AG08395 (cell line): ENCODE results near the gene DNAJC18.

Source experiments
- DNase-seq: peaks from one replicate; pipeline ENCODE4 v3.0.0; 2012; ENCODE audit warnings: mixed read lengths, low spot score

The DNAJC18 gene

GRCh38 chr5:139403418-139403786, 35.9 kb downstream of the DNAJC18 start:
- DNase-seq: no peak

DNA sequence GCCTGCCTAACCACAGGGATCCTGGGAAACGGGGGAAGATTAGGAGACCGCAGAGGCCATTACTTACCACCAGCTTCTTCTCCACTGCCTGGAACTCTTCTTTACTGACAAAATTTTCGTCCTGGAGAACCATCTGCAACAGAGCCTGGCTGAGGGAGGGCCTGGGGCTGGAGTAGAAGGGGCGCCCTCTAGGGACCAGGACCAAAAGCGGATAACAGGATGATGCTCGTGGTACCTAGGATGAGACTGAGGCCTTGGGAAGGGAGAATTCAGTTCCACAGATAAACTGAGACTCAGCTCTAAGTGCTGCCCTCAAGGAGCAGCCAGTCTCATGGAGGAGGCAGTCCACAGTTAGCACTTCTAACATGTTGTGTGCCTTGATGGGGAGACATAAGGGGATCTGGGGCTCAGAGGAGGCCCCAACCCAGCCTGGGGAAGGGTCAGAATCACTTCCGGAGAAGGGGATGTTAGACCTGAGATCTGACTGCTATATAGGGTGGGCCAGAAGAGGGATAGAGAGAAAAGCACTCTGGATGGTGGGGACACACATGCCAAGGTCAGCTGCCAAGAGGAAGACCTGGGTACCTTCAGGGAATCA, 36.7 kb downstream of the DNAJC18 start:
- DNase-seq: no peak

DNA sequence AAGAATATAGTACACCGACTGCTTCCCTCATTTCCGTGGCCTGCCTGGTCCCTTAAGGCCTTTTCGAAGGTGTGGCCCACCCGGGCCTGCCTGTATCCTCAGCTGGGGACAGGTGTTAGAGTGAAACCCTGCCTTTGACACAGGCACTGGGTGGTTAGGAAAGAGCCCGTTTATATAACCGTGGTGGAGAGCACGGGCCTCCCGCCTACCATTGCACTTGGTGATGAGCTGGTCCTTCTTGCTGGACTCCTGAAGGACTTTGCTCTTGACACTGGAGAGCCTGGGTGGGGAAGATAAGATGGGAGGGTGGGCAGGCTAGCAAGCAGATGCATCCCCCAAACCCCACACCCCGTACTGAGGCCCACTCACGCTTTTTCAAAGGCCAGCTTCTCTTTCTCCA, 37.8 kb downstream of the DNAJC18 start:
- DNase-seq: no peak

DNA sequence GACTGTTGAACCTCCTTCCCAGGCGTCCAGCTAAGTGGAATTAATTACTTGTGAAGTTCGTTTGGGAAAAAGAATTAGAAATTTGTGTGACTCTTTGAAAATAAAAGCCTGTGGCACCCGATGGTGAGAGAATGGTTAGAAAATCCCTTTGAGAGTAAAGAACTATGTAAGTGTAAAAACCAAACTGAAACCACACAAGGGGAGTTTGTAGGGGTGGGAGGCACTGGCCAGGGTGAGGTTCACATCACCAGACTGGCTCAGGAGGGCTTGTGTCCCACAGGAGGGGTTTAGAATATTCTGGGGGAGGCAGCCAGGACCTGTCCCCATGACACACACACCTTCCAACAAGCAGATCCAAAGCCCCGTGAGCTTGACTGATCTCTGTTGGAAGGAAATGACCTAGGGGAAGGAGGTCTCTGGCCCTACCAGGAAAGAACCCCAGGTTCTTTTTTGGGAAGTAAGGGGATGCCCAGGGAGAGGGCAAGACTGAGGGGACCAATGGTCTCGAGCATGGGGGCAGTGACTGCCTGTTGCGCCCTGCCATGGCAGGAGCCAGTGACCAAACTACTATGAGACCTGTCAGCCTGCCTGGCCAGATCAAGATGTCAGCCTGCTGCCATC, 39.7 kb downstream of the DNAJC18 start:
- DNase-seq: no peak

DNA sequence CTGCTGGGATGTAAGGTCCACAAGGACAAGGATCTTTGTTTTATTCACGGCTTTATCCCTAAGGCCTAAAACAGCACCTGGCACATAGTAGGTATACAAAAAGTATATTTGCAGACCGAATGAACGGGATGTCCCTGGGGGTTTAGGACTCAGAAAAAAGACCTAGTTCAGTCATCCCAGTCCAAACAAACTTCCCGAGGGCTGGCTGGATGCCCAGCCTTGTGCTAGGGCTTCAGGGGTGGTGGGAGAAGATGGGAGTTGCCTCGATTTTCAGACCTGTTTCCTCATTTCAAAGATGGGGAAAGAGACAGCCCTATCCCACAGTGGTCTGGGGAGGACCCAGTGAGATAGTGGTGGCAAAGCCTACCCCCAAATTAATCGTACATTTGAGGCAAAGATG, 41.4 kb downstream of the DNAJC18 start:
- no peak for DNase-seq

DNA sequence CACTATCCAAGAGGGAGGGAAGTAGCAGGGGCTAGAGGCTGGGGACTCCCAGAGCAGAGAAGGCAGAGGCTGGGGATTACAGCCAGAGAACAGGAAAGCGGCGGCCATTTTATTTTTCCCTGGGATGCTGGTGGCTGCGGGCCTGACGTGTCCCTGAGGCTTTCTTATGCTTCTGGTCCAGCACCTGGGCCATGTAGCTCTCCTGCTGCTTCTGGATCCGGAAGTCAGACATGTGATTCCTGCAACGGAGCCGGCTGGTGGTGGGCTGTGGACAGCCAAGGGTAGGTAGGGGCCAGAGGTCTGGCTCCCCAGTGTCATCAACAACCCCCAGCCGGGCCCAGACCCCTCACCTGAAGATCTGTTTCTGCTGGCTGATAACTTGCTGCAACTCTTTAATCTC, 42.6 kb downstream of the DNAJC18 start:
- DNase-seq: no peak

GRCh38 chr5:139395844-139396640, 43.3 kb downstream of the DNAJC18 start:
- DNase-seq: no peak

DNA sequence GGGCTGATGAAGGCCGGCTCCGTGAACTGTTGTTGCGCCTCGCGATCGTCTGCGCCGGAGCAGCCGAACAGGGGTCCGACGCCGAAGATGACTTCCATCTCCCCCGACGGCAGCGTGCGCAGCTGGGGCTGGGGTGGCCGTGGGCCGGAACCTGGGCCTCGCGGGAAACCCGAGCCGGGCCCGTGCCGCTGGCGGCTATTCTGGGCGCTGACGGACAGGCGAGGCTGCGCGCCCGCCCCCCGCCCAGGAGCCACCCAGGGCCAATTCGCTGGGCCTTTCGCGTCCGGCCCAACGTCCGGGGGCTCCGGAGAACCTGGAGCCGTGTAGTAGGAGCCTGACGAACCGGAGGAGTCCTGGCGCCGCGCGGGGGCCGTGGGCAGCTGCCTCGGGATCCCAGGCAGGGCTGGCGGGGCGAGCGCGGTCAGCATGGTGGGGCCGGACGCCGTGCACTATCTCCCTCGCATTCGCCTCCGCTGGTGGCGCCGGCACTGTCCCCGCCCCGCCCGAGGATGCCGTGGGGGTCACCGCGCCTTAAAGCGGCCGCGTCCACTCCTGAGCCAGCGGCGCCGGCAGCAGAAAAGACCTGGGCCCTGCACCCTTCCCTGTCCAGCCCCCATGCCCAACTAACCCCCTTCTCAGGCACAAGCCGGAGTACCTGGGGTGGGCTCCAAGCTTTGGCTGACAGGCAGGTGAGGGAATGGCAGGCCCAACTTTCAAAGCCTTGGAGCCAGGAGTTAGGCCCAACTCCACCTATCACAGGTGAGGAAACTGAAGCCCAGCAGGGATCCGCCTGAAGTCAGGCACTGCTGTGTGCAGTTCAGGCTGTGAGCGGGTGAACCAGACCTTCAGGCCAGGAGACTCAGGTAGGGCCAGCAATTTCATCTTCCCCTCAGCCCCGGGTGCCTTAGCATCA, 44.4 kb downstream of the DNAJC18 start, which contains the start of gene PROB1:
PROB1 (minus strand) TSS at position 451 of the 913 bp plus-strand sequence; CDS start at position 428, 23 bp downstream.
- no peak for DNase-seq

GRCh38 chr5:139394123-139394653, 45.1 kb downstream of the DNAJC18 start:
- peak; percentile 47 for DNase-seq

DNA sequence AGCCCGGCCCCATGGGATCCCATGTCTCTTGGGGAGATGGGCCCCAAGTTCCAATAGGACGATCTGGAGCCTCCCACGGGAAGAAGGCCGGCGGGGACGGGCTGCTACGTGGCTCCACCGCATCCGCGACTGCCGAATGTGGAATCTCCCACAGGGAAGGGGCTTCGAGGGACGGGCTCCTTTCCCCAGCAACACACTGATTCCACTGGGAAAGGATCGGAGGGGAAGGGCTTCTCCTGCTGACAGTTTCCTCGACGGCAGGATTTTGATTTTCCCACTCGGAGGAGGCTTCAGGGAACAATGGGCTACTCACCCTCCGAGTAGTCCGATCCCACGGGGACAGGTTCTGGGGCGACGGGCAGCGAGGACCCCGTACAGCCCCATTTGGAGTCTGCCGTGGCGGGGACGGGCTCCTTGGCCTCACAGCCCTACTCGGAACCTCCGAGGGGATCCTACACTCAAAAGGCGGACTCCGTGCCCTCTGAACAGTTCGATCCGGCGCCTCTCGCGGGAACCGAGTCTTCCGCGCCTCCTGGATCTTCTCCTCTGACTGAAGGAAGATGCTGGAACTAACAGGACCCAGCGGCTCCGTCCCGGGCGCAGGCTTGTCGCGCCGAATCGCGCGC, 45.7 kb downstream of the DNAJC18 start:
- DNase-seq: no peak

DNA sequence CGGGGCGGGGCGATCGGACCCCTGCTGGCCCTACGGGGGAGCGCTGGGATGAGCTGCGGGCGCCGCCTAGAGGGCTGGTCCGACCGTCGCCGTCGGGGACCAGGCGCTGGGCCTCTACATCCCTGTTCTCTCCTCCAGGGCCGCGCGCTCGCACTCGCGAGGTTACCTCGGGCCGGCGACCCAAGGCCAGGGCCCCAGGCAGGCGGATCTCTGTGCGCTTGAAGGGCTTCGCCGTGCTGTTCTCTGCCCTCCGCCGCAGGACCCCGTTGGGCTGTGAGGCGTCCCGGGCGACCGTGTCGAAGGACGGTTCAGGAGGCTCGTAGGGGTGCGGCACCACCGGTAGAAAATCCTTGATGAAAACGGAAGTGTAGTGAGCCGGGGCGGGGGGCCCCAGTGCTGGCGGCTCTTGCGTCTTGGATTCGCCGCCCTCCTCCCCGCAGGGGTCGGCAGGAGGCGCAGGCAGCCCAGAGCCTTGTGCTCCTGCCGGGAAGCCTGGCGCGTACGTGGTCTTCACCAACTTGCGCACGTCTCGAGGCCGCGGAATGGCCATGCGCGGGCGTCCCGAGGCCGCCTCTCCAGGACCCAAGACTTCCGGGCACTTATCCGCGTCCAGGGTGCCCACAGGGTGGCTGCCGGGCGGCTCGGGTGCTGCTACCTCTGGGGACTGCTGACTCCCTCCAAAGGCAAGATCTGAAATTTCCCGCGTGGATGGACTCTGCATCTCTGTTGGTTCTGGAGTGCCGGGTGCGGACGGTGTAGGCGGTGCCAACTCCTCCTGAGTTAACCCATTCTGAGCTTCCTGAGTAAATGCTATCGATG, 46.4 kb downstream of the DNAJC18 start:
- peak; percentile 48 for DNase-seq

DNA sequence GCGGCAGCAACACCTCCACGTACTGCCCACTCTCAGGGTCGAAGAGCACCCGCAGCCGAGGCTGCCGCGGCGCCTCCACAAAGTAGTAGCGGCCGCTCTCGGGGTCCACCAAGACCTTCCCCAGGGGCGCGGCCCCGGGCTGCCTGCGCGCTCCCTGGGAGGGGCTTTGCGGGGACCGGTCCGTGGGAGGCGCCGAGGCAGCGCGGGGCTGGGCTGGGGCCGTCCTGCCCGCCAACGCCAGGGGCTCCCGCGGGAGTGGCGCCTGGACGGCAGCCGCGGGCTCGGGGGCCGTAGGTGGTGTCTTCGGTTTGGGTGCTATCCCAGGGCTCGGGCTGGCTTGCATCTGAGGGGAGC, 47.0 kb downstream of the DNAJC18 start:
- no peak for DNase-seq

GRCh38 chr5:139391570-139392323, 47.6 kb downstream of the DNAJC18 start:
- no peak for DNase-seq

DNA sequence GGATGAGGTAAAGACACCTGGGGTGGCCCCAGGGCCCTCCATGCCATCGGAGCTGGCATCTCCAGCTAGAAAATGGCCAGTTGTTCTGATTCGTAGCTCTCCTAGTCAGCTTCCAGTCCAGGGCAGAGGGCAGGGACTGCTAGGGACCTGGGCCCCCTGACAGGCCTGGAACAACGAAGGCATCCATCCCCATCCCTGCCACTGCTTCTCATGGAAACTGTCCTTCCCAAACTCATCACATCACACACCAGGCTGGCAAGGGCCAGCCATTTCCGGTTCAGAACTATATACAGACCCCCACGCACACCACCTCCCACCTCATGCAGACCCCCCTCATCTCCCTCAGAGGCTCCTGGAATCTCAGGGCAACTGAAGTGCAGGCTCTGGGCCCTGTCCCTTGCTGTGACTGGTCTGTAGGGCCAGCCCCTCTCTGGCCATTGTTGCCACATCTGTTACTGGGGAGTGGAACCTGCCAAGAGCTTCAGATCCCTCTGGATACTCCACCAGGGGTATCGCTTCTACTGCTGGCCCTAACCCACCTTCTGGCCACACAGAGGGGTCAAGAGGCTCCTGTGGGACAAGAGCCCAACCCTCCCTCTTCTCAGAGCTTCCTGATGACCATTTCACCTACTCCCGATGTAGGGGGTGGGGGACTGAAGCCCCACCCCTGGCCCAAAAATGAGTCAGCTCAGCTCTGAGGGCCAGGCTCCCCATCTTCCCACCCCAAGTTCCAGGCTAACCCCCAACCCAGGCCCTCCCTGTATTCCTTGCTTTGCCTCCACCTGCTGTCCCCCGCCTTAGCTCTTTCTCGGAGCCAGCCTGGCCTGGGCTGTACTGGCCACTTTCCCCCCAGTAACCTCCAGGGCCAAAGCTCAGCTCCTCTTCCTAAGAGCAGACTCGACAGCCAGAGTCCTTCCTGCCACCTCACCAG, 48.4 kb downstream of the DNAJC18 start:
- no peak for DNase-seq

DNA sequence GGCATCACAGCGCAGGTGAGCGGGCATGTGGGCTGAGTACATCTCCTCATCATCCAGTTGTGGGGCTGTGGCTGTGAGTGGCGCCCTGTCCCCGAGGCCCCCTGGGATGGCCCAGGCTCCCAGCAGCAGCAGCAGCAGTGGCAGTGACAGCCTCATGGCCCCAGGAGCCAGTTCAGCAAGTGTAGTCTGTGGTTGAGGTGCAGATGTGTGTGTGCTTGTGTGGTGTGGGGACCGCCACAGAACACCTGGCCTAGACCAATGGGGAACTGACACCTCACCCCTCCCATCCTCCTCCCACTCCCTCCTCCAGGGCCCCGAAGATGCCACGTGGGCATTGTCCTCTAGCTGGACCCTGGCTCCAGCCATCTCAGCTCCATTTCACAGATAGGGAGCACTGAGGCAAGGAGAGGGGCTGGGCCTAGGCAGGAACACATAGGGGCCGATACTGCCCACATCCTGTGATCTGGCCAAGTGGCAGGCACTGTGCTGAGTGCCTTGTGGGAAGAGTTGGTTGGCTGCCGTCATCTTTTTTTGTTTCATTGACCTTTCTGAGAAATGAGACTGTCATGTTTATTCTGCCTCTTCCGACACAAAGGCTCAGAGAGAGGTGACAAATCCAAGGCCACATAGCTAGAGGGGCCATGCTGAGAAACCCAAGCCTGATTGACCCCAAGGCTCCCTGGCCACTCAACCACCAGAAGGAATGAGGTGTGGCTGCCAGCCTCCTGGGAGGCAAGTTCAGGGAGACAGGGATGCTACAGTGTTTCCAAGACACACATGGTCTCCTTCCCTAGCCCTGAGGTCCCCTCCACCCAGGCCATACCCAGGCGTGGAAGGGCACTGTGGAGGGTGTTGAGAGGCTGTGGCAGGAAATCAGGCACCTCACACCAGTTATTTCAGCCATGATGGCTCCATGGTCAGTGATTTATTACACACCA, 49.4 kb downstream of the DNAJC18 start, which contains the start of gene MZB1:
MZB1 (minus strand) TSS at position 213 of the 938 bp plus-strand sequence; CDS start at position 156, 57 bp downstream.
- no peak for DNase-seq

- DNase-seq: peak; percentile 58
Measured at GRCh38 chr5:139388198-139388821, 51.0 kb downstream of the DNAJC18 start.

DNA sequence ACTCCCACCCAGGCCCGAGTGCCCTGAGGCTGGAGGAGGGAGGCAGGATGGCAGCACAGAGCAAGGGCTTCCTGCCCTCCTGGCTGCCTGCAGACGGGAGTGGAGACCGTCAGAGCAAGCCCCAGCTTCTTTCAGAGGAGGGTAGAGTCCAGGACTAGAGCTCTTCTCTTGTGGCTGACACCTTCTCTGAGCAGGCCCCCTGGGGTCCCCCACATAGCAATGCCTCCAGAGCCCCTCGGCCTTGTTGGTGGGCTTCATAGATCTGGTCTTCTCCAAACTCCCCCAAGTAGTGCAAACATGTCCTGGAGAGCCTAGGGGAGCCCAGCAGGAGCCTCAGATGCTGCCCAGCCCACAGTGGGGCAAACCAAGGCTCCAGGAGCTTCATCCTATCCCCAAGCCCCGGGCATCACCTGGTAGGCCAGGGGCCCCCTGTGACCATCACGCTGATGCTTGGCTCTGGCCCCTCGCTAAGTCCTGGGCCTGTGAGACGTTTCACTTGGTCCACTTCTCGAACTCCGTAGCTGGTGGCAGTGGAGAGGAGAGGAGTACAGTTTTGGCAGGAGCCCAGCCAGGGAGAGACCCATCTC, 51.6 kb downstream of the DNAJC18 start:
- DNase-seq: no peak
